Stromal cell of bone marrow (primary cell): Measurements from ENCODE around the gene ADAMTSL2.

ENCODE experiments used
- DNase-seq: peaks from one replicate; pipeline ENCODE4 v3.0.0-alpha.2; 2012; ENCODE audit warnings: low read depth

The ADAMTSL2 gene

DNA sequence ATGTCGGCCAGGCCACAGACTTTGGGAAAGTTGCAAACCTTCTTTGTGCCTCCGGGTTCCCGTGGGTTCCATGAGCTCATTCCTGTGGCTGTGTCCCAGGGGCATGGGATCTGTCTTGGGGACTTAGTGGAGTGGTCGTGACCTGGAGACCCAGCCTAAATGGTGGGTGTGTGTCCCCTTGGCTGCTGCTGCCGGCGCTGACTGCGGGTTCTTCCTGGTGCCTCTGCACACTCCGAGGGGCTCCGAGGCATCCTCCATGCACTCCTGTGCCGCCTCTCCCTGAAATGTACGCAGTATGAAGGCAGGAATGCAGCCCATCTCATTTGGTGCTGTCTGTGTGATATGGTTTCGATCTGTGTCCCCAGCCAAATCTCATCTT lies 34.6 kb upstream of the ADAMTSL2 start:
- DNase-seq: no peak

- DNase-seq: no peak
Measured at GRCh38 chr9:133502112-133502511, 32.4 kb upstream of the ADAMTSL2 start.

DNA sequence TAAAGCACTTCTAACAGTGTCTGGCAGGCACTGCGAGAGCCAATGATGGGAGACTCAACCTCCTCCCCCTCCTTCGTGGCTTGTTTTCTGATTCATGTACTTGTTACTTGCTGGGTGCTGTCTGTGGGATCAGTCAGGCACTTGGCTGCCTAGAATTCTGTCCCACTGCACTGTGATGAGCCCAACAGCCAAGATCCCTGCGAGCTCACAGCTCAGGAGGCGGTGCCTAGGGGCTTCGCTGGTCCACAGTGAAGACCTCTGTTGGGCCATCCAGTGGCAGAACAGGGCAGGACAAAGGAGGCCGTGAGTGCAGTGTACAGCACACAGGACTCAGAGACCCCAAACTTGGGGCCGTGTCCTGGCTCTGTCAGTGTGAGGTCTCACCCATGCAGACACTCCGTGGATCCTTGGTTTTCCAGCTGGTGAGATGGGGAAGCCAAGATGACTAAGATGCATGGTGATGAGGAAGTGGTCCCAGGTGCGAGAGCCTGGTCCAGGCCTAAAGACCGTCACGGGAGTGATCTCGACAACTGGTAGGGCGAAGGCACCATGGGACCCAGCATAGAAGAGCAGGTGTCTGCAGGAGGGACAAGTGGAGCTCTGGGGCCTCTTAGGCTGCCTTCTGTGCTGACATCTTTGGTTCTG lies 29.2 kb upstream of the ADAMTSL2 start:
- DNase-seq: peak; percentile 67

GRCh38 chr9:133505901-133506652 lies 28.4 kb upstream of the ADAMTSL2 start:
- peak; percentile 96 for DNase-seq

- DNase-seq: peak; percentile 98
Measured at GRCh38 chr9:133506653-133507038, 27.9 kb upstream of the ADAMTSL2 start.

- DNase-seq: no peak
Measured at GRCh38 chr9:133507246-133507965, 27.1 kb upstream of the ADAMTSL2 start.

- no peak for DNase-seq
Measured at GRCh38 chr9:133508046-133508445, 26.5 kb upstream of the ADAMTSL2 start.

DNA sequence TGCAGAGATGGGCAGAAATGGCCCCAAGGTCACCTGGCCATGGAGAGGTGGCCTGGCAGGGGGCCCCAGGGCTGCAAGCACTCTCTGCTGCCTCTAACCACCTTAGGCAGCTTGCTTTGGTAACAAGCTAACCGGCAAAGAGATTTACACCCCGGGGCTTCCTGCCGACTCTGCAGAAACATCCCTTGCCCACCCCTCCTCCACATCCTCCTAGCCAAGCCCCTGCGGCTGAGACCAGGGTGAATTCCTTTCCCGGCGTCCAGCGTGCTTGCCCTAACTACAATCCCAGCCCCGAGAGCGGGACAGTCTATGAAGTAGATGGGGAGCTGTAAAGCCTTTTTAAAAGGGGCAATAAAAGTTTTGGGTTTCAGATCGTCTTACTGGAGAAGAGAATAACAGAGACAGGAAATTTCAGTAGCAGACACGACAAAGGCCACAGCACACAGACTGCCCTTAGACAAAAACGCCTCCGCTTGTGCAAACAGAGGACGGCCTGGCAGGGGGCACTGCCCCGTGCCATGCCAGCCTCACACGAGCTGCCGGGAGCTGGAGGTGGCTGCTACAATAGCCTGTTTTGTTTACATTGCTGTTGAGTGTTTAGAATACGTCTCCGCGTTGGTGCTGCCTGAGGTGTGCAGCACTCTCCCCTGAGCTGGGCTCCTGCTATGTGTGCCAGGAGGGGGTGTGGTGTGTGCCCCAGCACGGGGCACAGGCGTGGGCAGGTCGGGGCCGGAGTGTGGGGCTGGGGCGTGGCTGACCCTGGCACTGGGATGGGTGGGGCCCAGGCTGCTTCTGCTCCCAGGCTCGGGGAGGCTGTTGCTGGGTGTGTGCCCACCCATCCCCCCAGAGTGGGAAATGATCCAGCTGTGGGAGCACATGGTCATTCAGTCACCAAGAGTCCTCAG lies 25.1 kb upstream of the ADAMTSL2 start:
- DNase-seq: no peak

DNA sequence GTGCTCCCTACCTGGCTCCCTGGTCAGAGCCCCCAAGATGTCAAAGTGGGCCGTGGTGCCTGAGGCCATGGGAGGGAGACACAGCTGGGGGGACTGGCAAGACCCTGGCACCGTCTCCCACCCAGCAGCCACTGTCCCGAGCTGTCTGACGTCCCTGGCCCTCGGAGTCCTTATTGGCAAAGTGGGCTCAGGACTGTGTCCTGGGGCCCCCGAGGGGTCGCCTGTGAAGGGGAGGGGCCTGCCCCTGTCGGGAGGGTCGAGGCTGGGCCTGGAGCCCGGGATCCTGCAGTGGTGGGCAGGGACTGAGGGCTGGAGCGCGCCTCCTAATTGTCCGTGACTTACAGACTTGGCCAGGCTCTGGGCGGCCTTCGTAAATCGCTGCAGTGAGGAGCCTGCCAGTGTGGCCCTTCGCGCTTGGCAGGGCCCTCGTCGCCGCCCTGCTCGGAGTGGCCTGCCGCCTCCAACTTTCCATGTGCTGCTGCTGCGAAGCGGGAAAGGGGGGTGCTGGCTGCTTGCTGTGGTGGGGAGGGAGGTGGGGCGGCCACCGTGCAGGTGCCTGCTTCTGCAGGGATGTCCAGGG lies 23.5 kb upstream of the ADAMTSL2 start:
- DNase-seq: no peak

- DNase-seq: no peak
Measured at GRCh38 chr9:133511607-133512006, 22.9 kb upstream of the ADAMTSL2 start.

DNA sequence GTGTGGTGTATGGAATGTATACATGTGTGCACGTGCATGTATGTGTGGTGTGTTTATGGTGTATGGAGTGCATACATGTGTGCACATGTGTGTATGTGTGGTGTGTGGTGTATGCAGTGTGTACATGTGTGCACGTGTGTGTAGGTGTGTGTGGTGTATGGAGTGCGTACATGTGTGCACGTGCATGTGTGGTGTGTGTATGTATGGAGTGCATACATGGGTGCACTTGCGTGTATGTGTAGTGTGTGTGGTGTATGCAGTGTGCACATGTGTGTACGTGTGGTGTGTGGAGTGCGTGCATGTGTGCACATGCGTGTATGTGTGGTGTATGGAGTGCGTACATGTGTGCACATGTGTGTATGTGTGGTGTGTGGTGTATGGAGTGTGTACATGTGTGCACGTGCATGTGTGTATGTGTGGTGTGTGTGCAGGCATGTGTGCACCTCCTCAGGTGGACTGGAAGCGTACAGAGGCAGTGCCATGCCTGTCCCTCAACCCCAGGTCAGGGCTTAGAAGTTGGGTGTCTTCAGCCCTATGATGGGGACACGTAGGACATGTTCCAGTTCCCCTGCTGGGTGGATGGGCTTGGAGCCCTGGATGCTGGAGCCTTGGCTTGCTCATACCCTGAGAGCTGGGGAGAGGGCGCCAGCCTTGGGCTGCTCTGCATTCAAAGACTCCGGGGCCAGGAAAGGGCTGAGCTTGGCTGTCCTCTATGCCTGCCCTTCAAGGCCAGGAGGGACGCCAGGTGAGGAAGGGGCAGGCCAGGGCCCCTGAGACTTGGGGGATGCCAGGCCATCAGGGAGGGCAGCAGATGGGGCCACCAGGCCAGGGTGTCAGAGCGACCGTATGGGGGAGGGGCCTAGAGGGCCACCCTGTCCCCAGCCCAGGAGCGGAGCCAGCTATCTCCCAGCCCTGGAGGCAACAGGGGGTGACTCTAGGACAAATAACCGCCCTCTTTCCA lies 22.0 kb upstream of the ADAMTSL2 start:
- no peak for DNase-seq

DNA sequence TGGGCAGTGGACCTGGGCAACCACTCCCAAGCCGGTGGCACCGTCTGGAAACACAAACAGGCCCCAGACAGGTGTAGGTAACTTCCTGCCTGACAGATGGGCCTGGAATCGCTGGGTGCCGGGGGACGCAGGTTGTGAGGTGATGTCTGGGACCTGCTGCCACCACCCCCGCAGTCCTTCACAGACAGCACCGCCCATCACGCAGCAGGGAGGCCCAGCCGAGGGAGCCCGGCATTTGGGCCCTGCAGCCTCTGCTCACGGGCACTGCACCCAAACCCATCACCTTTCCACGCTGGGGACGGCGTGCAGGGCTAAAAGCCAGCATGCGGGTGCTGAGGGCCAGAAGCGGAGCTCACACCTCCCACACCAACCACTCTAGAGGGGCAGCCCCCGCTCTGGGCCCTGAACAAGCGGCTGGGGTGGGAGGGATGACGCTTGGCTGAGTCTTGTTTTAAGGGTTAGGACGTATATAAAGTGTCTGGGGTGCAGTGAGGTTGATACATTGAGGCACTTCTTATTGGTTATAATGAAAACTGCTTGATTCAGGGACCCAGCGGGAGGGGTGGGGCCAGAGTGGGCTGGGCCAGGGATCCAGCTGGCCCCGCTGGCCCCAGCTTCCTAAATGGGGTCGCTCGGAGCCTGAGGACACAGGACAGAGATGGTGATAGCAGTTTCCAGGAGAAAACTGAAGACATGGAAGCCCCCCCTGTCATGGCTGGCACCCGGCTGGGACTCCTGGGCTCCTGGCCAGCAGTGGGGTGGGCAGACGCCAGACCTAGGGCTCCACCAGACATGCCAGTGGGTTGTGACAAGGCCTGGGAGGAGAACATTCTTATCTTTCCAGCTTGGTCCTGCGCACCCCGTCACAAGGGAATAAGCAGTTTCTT lies 21.0 kb upstream of the ADAMTSL2 start:
- DNase-seq: no peak

GRCh38 chr9:133514460-133515239 lies 19.9 kb upstream of the ADAMTSL2 start:
- no peak for DNase-seq

DNA sequence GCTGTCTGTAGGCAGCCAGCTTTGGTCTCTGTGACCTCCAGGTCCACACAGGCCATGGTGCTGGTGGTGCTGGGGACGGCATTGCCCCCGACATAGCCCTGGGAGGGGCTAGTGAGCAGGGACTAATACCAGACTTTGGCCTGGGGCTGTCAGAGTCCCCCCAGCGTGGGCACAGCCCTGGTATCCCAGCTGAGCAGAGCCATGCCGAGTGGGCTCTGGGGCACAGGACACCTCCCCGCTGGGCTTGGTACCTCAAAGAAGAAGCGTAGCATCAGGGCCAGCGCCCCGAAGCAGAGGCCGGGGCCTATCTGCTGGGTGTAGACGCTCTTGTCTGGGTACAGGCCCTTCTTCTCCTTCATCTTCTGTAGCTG lies 19.3 kb upstream of the ADAMTSL2 start:
- no peak for DNase-seq

DNA sequence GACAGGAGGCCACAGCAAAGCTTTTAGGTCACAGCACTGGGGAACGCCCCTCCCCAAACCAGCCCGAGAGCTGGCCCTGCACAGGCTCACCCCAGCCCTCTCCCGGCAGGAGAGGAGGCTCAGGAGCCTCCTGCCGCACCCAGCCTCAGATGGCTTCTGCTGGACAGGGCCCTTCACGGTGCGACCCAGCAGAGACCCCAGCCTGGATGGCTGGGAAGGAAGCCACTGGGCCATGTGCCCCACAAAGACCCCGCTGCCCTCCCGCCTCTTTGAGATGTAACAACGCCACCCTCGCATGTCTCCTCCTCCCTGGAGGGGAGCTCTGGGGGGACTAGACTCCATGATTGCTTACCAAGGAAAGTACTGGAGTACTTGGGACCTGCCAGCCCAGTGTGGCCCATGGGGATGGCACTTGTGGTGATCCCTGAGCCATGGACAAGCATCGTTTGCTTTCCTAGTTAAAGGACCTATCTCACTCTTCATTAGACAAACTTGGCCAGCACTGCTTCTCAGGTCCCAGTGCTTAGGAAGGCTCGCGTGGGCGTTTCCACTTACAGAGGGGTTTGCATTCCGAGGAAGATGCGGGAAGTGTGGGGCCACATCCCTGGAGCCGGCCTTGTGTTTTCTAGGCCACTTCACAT lies 18.8 kb upstream of the ADAMTSL2 start:
- DNase-seq: no peak

DNA sequence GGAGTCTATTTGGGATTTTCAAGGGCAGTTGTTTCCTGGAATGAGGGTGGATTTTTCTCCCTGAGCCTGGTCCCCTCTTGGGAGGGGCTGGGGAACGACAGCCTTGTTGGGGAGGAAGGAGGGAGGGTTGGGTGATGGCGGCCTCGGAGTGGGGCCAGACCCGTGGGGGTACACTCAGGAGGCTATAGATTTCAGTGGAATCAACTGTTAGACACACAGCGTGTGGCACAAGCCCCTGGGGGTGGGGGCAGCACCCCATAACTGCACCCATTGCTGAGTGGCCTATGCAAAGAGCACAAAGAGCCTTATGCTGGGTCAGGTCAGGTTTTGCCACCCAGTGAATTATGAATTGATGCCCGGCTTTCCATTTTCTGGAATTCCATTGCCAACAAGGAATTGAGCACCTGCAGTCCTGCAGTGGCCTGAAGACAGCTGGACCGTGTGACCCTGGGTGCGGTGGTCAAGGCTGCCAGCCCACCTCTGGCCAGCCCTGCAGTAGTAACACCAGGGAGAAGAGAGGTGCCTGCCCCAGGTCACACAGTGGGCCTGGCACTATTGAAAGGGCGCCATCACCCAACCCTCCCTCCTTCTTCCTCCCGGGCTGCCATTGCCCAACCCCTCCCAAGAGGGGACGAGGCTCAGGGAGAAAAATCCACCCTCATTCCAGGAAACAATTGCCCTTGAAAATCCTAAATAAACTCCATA lies 18.1 kb upstream of the ADAMTSL2 start:
- no peak for DNase-seq

DNA sequence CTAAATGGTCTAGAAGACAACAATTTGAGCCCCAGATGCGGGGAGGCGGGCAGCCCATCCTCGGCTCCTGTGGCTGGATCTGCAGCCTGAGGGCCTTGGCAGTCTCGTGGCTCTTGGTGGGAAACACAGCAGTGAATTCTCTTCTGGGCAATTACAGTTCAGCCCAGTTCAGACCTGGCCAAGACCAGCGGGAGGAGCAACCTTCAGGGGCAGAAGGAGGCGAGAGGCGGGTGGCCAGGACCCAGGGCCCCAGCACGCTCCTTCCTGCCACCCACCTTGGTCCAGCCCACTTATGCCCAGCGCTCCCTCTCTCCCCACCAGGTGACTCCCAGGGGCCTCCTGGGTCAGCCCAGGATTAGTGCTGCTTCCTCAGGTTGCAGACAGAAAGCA lies 17.5 kb upstream of the ADAMTSL2 start:
- DNase-seq: no peak

GRCh38 chr9:133517711-133518110 lies 16.8 kb upstream of the ADAMTSL2 start:
- no peak for DNase-seq
